ENCODE measurements around the gene TRMT61B. TPM values are rescaled to one million over a fixed set of nuclear protein-coding genes. Genes with fewer than 3 reads are reported as not detected.
A peak's percentile ranks its signal among the peaks of the same experiment; 100 is the strongest.

TRMT61B gene
- total and polyA plus RNA-seq, 2 of the 4 experiments (the other 2 are of a cell fraction) = 5.7 to 6.6 TPM

- Histone ChIP-seq H3K9ac (ENCODE audit: low read depth, low read length) (no peak overlapping the region), H2BK5ac (ENCODE audit: low read depth, low read length, poor library complexity, severe bottlenecking) (no peak overlapping the region), H3K9me1 (ENCODE audit: insufficient read depth, low read length) (peaks cover 5% of the 10 kb centered on the region; the same call in 1 of the 2 replicates), H3K9me3 (ENCODE audit: control insufficient read depth, insufficient read depth, low read length) (no peaks in the 10 kb centered on the region), H2BK20ac (ENCODE audit: low read depth, low read length) (no peak overlapping the region), H2AK5ac (ENCODE audit: low read depth, low read length) (no peak overlapping the region), H3K4ac (ENCODE audit: low read depth, low read length) (no peak overlapping the region), H3K4me1 (ENCODE audit: control insufficient read depth, insufficient read depth, low read length) (no peaks in the 10 kb centered on the region), H3K36me3 (ENCODE audit: control insufficient read depth, insufficient read depth, low read length) (peaks cover 2% of the 10 kb centered on the region; the same call in 1 of the 2 replicates), H2BK120ac (ENCODE audit: low read depth, low read length) (no peak overlapping the region), H3K56ac (ENCODE audit: extremely low read depth, insufficient read depth, low read length) (no peak overlapping the region), H3K23ac (ENCODE audit: low read depth, low read length) (no peak overlapping the region), H4K5ac (ENCODE audit: low read depth, low read length) (no peak overlapping the region), H2BK15ac (ENCODE audit: low read depth, low read length) (no peak overlapping the region), H3K27ac (ENCODE audit: insufficient read depth, low read length) (no peak overlapping the region), H2AFZ (replicated peaks; ENCODE audit: low read length, poor library complexity) (no peak overlapping the region), H3K79me1 (ENCODE audit: low read depth in 1 of 2, low read length in 2 of 2) (no peaks in the 10 kb centered on the region), H3K4me2 (ENCODE audit: low read depth, low read length) (no peak overlapping the region), H3K18ac (ENCODE audit: low read depth, low read length) (no peak overlapping the region), H4K20me1 (ENCODE audit: insufficient read depth, low read length) (no peaks in the 10 kb centered on the region), H3K4me3 (ENCODE audit: insufficient read depth, low read depth, low read length) (no peak overlapping the region), H3K27me3 (ENCODE audit: control insufficient read depth, insufficient read depth, low read length) (no peaks in the 10 kb centered on the region), H3K14ac (replicated peaks; ENCODE audit: low read depth, low read length) (0 out of 2 replicates have a peak overlapping the region, but pooled peaks have one; percentile 41), H4K8ac (ENCODE audit: low read depth in 2 of 2, low read length in 2 of 2) (no peak overlapping the region), H4K91ac (ENCODE audit: insufficient read depth, low read depth, low read length) (no peak overlapping the region), H2AK9ac (replicated peaks; ENCODE audit: low read depth, low read length, poor library complexity) (no peak overlapping the region)
- WGBS, 2 experiments (ENCODE audit: extremely low coverage in 2 of 2, insufficient read length in 1 of 2) = no CpG with 5 or more reads among the region's 3 CpGs
- CTCF ChIA-PET = interaction anchor here (0.6 kb wide), 1 partner anchor 219 kb away, joined by 4 read pairs; no protein-coding TSS in a partner anchor
- TF ChIP-seq USF2 (IDR thresholded peaks at IDR 0.05; ENCODE audit: low read depth, low read length) = no peak
- TF ChIP-seq POLR2A (IDR thresholded peaks at IDR 0.05; ENCODE audit: low read depth, low read length) = no peak
- TF ChIP-seq BHLHE40 (IDR thresholded peaks at IDR 0.05; ENCODE audit: low read depth, low read length) = no peak
- no peak for TF ChIP-seq MXI1 (IDR thresholded peaks at IDR 0.05; ENCODE audit: borderline replicate concordance, low read depth, low read length)
- no peak for TF ChIP-seq MAZ (IDR thresholded peaks at IDR 0.05; ENCODE audit: borderline replicate concordance, low read depth, low read length)
- no peak for TF ChIP-seq RAD21 (IDR thresholded peaks at IDR 0.05; ENCODE audit: low read length)
- TF ChIP-seq ELK1 (IDR thresholded peaks at IDR 0.05; ENCODE audit: borderline replicate concordance, low read depth, low read length) = no peak
- TF ChIP-seq NFE2L2 (IDR thresholded peaks at IDR 0.05; ENCODE audit: low read depth, low read length) = no peak
- no peak for TF ChIP-seq RFX5 (IDR thresholded peaks at IDR 0.05; ENCODE audit: low read depth, low read length)
- no peak for DNase-seq
- POLR2A ChIA-PET (ENCODE audit: unreplicated experiment) = no interaction called here
- in situ Hi-C loops (cut with MboI; ENCODE audit: low sequenced_read_pairs) = no loop called here
- dilution Hi-C loops (cut with HindIII; ENCODE audit: low sequenced_read_pairs, unreplicated experiment) = no loop called here
- peak; percentile 63 for ATAC-seq (ENCODE audit: low read depth)
- BruUV-seq (replicated peaks) = no TSS peak
- intact Hi-C loops (cut with micrococcal nuclease) = no loop called here
Measured at GRCh38 chr2:28842042-28842441, 28.1 kb downstream of the TRMT61B start.
